DMS153 (cell line): ENCODE data around the gene NR1H2.

Experiments
- DNase-seq: peaks from one replicate; lab custom pipeline; 2025; lab: John Stamatoyannopoulos, UW

NR1H2 gene

GRCh38 chr19:50401605-50402450 is 25.6 kb downstream of the NR1H2 start:
- DNase-seq = no peak

GRCh38 chr19:50402544-50403301 is 26.5 kb downstream of the NR1H2 start:
- DNase-seq = no peak

- DNase-seq = no peak
Observed at GRCh38 chr19:50406156-50406820, 30.0 kb downstream of the NR1H2 start.

DNA sequence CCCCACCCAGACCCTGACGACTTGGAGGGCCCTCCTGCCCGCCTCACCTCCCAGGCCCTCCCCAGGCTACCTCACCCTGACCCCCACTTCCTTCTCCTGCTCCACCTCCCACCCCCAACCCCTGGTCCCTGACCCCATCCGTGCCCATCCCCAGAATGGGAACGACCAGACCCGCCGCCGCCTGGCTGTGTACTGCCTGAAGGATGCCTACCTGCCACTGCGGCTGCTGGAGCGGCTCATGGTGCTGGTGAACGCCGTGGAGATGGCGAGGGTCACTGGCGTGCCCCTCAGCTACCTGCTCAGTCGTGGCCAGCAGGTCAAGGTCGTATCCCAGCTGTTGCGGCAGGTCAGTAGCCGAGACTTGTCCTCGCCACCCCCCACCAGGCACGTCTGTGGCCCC is 30.6 kb downstream of the NR1H2 start:
- DNase-seq = no peak

- DNase-seq = no peak
Observed at GRCh38 chr19:50409347-50409746, 33.1 kb downstream of the NR1H2 start.

- no peak for DNase-seq
Observed at GRCh38 chr19:50410109-50410508, 33.9 kb downstream of the NR1H2 start.

DNA sequence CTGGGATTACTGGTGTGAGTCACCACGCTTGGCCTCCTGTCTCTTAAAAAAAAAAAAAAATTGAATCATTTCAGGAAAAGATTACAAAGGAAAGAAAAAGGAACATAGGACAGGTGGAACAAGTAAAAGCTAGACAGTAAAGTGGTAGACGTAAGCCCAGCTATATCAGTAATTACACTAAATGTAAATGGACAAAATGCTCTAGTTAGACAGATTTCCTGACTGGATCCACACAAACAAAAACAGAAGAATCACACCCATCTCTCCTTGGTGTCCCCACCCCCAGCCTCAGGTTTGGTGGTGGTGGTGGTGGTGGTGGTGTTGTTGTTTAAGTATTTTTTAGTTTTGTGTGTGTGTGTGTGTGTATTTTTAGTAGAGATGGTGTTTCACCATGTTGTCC is 36.2 kb downstream of the NR1H2 start:
- DNase-seq = no peak

DNA sequence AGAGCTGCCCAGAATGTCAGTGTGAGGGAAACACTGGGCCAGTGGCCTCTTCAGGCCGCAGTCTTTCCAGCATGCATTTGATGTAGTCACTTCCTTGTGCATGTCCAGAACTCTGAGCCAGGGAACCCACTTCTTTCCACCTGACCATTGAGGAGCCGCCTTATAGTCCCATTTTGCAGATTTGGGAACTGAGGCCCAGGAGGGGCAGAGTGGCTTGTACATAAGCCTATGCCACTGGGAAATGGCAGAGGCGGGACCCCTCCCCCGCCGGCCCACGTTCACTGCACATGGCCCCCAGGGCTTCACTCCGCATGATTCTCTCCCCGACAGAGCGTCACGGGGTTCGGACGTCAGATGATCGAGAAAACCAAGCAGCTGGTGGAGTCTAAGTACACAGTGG is 36.8 kb downstream of the NR1H2 start:
- DNase-seq = no peak

- no peak for DNase-seq
Observed at GRCh38 chr19:50413531-50413930, 37.3 kb downstream of the NR1H2 start.

DNA sequence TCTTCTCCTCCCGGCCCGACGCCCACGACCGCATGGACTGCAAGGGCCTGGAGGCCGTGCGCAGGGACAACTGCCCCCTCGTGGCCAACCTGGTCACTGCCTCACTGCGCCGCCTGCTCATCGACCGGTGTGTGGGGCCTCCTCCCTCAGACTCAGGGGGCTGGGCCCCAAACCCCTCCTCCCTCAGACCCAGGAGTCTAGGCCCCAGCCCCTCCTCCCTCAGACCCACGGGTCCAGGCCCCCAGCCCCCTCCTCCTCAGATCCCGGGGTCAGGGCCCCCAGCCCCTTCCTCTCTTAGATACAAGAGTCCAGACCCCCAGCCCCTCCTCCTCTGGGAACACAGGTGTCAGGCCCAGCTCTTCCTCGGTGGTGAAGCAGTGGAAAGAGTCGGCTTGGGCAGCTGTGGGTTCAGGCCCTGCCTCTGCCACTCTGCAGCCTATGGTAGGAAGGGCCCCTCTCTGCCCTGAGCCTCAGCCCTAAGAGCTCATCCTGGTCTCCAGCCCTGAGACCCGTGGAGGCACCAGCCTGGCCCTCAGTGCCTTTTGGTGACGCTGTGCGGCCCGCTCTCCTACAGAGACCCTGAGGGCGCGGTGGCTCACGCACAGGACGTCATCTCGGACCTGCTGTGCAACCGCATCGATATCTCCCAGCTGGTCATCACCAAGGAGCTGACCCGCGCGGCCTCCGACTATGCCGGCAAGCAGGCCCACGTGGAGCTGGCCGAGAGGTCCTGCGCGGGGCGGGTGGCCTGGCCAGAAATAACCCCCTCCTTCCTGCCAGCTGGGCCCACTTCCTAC is 38.8 kb downstream of the NR1H2 start:
- DNase-seq = no peak

DNA sequence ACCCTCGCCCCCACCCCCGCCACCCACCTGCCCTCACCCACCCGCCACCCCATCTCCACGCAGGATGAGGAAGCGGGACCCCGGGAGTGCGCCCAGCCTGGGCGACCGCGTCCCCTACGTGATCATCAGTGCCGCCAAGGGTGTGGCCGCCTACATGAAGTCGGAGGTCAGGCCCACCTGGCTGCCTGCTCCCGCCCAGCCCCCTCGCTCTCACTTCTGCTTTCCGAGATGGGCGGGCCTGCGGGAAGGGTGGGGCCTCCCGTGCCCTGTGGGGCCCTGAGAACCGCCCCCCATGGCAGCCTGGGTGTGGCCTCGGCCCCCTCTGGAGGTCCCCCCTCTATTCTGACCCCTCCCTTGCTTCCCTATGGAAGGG is 39.4 kb downstream of the NR1H2 start:
- DNase-seq = no peak

- no peak for DNase-seq
Observed at GRCh38 chr19:50416034-50416977, 40.0 kb downstream of the NR1H2 start.

GRCh38 chr19:50417111-50418081 is 41.1 kb downstream of the NR1H2 start:
- no peak for DNase-seq

DNA sequence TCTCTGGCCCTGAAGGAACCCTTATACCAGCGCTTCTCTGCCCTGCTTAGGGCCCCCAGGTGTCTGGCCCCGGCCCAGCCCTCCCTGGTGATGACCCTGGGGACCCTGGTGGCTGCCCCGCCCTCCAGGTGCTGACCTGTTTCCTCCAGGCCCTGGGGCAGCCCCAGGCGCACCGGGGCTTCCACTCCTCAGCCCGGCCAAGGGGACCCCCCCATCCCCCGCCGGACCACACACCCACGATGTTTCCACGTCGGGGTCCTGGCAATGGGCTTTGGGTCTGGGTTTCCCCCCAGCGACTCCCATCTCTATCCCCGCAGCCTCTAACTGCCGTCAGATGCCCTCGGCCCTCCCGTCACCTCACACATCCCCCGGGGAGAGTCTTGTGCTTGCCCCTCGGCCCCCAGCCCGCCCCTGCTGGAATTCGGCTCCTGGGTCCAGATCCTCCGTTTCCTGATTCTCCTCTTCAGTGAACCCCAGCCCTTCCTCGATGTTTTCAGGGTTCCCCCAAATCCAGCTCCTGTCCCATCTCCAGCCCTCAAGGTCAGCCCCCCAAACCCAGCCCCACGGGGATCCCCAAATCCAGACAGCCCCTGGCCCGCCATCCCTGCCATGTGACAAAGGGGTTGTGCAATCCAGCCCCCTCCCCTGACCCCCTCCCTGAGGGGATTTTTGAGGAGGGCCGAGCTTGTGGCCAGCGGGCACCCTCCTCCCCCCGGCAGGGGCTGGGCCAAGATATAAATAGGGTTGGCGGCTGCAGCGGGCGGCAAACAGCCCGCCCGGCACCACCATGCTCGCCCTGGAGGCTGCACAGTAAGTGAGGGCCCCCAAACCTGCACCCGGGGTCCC is 42.1 kb downstream of the NR1H2 start, which contains the start of gene SPIB:
Gene SPIB, plus strand, starts transcription at position 763 of the 846 bp plus-strand sequence. Its CDS starts 25 bp downstream, at position 788.
- no peak for DNase-seq

DNA sequence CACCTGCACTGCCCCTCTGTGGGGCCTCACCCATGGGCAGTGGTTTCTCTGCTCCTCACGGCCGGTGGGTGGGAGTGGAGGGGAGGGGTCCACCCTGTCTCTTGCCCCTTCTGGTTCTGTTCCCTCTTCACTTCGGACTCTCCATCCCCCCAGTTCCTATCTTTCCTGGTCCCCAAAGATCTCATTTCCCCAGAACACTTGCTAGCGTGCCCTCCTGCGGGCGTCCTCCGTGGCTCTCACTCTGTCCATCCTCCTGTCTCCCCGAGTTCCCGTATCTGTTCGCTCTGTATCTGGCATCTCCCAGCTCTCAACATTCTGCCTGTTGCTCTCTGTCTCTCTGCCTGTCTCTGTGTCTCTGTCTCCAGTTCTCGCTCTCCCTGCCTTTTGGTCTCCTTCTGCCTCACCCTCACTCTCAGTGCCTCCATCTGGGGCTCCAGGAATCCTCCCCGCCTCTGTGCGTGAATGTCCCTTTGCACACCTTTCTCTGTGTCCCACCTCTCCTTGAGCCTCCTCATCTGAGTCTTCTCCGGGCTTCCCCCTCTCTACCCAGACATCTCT is 42.8 kb downstream of the NR1H2 start:
- DNase-seq = no peak

- no peak for DNase-seq
Observed at GRCh38 chr19:50419580-50420035, 43.4 kb downstream of the NR1H2 start.

DNA sequence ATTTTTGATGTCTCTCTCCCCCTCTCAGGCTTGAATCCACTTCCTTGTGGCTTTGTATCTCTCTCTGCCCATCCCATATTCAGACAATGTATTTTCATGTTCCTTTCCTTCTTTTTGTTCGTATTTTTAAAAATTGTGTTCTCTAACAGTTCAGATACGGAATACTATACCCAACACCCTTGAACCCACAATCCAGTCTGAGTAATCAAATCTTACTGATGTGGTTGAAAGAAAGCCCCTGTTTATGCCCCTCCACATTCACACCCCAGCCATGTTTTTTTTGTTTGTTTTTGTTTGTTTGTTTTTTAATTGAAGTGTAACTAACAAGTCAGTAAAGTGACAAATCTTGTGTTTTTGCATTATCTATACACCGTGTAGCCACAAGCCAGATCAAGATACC is 43.9 kb downstream of the NR1H2 start:
- no peak for DNase-seq

GRCh38 chr19:50420808-50421207 is 44.6 kb downstream of the NR1H2 start:
- DNase-seq = no peak
